Kidney epithelial cell (primary cell): ENCODE measurements around the gene CAMK2N2. TPM values are rescaled to one million over a fixed set of nuclear protein-coding genes. Genes with fewer than 3 reads are reported as not detected.

Source experiments
- DNase-seq: peaks from one replicate; pipeline ENCODE4 v3.0.0-alpha.2; 2010; ENCODE audit warnings: low read depth
- H3K27me3 ChIP-seq: 2 replicates; pipeline ENCODE4 v1.6.0; 2011; ENCODE audit warnings: low read length; ENCODE audit not compliant: control insufficient read depth, insufficient read depth
- H3K36me3 ChIP-seq: 2 replicates; pipeline ENCODE4 v1.5.1; 2011; ENCODE audit warnings: low read length; ENCODE audit not compliant: control insufficient read depth, insufficient read depth
- H3K4me3 ChIP-seq: 2 replicates; pipeline ENCODE4 v1.5.1; 2011; ENCODE audit warnings: low read depth, mild to moderate bottlenecking, control low read depth, low read length
- total RNA-seq: library from RNA; depleted of rRNA; stranded (reverse); fragments of >200 nt; gene quantifications from 2 replicates; pipeline ENCODE4 v1.2.3, GENCODE V29; 2015
- TF ChIP-seq, protein P1 (sequence below): IDR thresholded peaks from 2 replicates; pipeline ENCODE4 v1.5.1; 2011; ENCODE audit warnings: mild to moderate bottlenecking, moderate library complexity, low read length, control low read depth, inconsistent platforms; ENCODE audit not compliant: insufficient read depth, poor library complexity, severe bottlenecking

CAMK2N2 gene
- total RNA-seq, 1 donor from 2014 or later = 0.67 TPM

GRCh38 chr3:184291044-184291737, 29.8 kb upstream of the CAMK2N2 start:
- DNase-seq = no peak
- TF ChIP-seq, protein P1, sequence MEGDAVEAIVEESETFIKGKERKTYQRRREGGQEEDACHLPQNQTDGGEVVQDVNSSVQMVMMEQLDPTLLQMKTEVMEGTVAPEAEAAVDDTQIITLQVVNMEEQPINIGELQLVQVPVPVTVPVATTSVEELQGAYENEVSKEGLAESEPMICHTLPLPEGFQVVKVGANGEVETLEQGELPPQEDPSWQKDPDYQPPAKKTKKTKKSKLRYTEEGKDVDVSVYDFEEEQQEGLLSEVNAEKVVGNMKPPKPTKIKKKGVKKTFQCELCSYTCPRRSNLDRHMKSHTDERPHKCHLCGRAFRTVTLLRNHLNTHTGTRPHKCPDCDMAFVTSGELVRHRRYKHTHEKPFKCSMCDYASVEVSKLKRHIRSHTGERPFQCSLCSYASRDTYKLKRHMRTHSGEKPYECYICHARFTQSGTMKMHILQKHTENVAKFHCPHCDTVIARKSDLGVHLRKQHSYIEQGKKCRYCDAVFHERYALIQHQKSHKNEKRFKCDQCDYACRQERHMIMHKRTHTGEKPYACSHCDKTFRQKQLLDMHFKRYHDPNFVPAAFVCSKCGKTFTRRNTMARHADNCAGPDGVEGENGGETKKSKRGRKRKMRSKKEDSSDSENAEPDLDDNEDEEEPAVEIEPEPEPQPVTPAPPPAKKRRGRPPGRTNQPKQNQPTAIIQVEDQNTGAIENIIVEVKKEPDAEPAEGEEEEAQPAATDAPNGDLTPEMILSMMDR = no peak
- Histone ChIP-seq H3K27me3 (peaks cover 8% of the 10 kb centered on the region), H3K36me3 (no peaks in the 10 kb centered on the region), H3K4me3 (no peak overlapping the region)

GRCh38 chr3:184290331-184290730, 29.0 kb upstream of the CAMK2N2 start:
- Histone ChIP-seq H3K27me3 (peaks cover 10% of the 10 kb centered on the region), H3K36me3 (no peaks in the 10 kb centered on the region), H3K4me3 (no peak overlapping the region)
- no peak for DNase-seq
- TF ChIP-seq, protein P1 = no peak

- TF ChIP-seq, protein P1 = peak; percentile 66
- no peaks in the 10 kb centered on the region for H3K36me3 ChIP-seq
- DNase-seq = no peak
These were observed 28.1 kb upstream of the CAMK2N2 start for GRCh38 chr3:184289426-184289938.

DNA sequence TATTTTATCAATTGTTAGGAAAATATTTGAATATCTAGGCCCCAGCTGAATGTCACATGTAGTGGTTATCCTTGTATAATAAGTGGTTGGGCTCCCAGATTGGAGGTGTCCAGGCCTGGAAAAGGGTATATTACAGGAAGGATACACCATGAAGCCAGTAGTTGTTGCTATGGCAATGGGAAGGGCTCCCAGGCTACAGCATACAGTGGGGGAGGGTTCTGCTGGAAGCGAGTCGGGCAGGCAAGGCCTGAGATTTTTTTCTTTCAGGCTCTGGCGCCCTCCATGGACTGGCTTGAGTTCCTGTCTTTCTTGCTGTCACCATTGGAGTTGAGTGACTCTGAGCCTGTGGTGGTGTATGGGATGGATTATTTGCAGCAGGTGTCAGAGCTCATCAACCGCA, 23.3 kb upstream of the CAMK2N2 start:
- H3K4me3 ChIP-seq = no peak overlapping the region
- DNase-seq = no peak
- no peaks in the 10 kb centered on the region for H3K36me3 ChIP-seq
- peaks cover 9% of the 10 kb centered on the region for H3K27me3 ChIP-seq
- TF ChIP-seq, protein P1 = peak; percentile 58

More at GRCh38 chr3:184289426-184289938, 28.1 kb upstream of the CAMK2N2 start:
- peaks cover 12% of the 10 kb centered on the region for H3K27me3 ChIP-seq
- no peak overlapping the region for H3K4me3 ChIP-seq

GRCh38 chr3:184283681-184284080, 22.3 kb upstream of the CAMK2N2 start:
- no peak overlapping the region for H3K4me3 ChIP-seq
- no peaks in the 10 kb centered on the region for H3K36me3 ChIP-seq
- peaks cover 6% of the 10 kb centered on the region for H3K27me3 ChIP-seq
- no peak for DNase-seq
- TF ChIP-seq, protein P1 = no peak

DNA sequence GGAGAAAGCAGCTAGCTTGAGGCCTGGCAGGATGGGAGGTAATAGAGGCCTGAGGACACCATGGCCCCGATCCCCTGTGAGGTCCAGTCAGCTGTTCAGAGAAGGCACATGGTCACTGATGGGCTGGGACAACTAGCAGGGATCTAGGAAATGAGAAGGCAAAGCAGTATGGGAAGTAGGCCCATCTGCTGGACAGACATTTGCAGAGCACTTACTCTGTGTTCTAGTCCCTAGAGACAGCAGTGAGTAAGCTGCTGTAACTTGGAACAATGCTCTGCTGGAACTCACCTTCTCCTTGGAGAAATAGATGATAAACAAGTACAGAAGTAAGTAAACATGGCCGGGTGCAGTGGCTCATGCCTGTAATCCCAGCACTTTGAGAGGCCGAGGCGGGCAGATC, 21.6 kb upstream of the CAMK2N2 start:
- TF ChIP-seq, protein P1 = no peak
- H3K27me3 ChIP-seq = peaks cover 9% of the 10 kb centered on the region
- no peak overlapping the region for H3K4me3 ChIP-seq
- DNase-seq = no peak
- H3K36me3 ChIP-seq = no peaks in the 10 kb centered on the region
